Stomach (tissue), 9 donors: ENCODE measurements around the gene TRMU. TPM values are rescaled to one million over a fixed set of nuclear protein-coding genes. Genes with fewer than 3 reads are reported as not detected.

Experiments
- DNase-seq, 2 donors: peaks; one replicate each; pipeline versions ENCODE4 v3.0.0 to v3.0.0-alpha.2; 2013 to 2019
- H3K27ac ChIP-seq, 5 donors: fragments of 200-600 bp in 4 of 5; sonication (generic) in 4 of 5; one replicate each; pipeline ENCODE4 v1.5.1; 2013 to 2019; ENCODE audit warnings: mild to moderate bottlenecking in 1 of 5, moderate library complexity in 1 of 5
- H3K27me3 ChIP-seq, 3 donors: fragments of 200-600 bp; sonication (generic); one replicate each; pipeline ENCODE4 v1.5.1; 2017 to 2019; ENCODE audit warnings: mixed run types in 1 of 3
- H3K36me3 ChIP-seq, 4 donors: fragments of 200-600 bp; sonication (generic); 1 replicate in 3 of 4; 2 replicates in 1 of 4; pipeline ENCODE4 v1.5.1; 2016 to 2019
- H3K4me1 ChIP-seq, 4 donors: fragments of 200-600 bp; sonication (generic); one replicate each; pipeline ENCODE4 v1.5.1; 2016 to 2019
- H3K4me3 ChIP-seq, 4 donors: fragments of 200-600 bp; sonication (generic) in 3 of 4; one replicate each; pipeline ENCODE4 v1.5.1; 2016 to 2019; ENCODE audit warnings: mild to moderate bottlenecking in 1 of 4
- H3K9me3 ChIP-seq, 4 donors: fragments of 200-600 bp; sonication (generic); one replicate each; pipeline ENCODE4 v1.5.1; 2016 to 2019
- EP300 ChIP-seq: sonication (generic); formaldehyde crosslinking; IDR thresholded peaks from one replicate; pipeline ENCODE4 v1.6.1; 2017; ENCODE audit warnings: antibody characterized with exemption
- POLR2A ChIP-seq, 4 donors: fragments of 450-650 bp; IDR thresholded peaks; one replicate each; pipeline ENCODE4 v1.6.1; 2016; ENCODE audit warnings: antibody characterized with exemption in 4 of 4, control low read depth in 2 of 4, mild to moderate bottlenecking in 1 of 4, moderate library complexity in 1 of 4
- POLR2AphosphoS5 ChIP-seq, 3 donors: sonication (generic); formaldehyde crosslinking; IDR thresholded peaks; one replicate each; pipeline ENCODE4 v1.6.1; 2016; ENCODE audit warnings: antibody characterized with exemption in 3 of 3
- WGBS, 5 donors: extraction: QIAGEN DNeasy Blood & Tissue Kit in 3 of 5; methylation state at CpG; one replicate each; pipeline versions ENCODE4 v1.1.5 to v1.1.7; 2013 to 2018; 5-methylcytosine and 5-hydroxymethylcytosine counted together
- intact Hi-C: fragments of 100-400 bp; cut with DNase I; formaldehyde crosslinking; loops from one replicate; pipeline ENCODE4 v1.15.1; 2023; ENCODE audit warnings: low total_unique reads
- polyA plus RNA-seq, 3 donors: library from polyadenylated mRNA; stranded (reverse); fragments of 200-250 nt; gene quantifications; one replicate each; pipeline ENCODE4 v1.2.3, GENCODE V29; 2013
- total RNA-seq, 5 donors: library from RNA; depleted of rRNA; stranded (reverse); fragments of >200 nt; gene quantifications; one replicate each; pipeline versions ENCODE4 v1.1.0 to v1.2.3, GENCODE V29; 2014 to 2016
- TF ChIP-seq, protein P1 (sequence below), 7 experiments: fragments of 450-650 bp in 4 of 7; fragments of 200-600 bp in 3 of 7; sonication (generic) in 3 of 7; IDR thresholded peaks; one replicate each; pipeline ENCODE4 v1.5.1; 2016 to 2019; ENCODE audit warnings: antibody characterized with exemption in 7 of 7, control low read depth in 2 of 7, mild to moderate bottlenecking in 1 of 7
- donor health status: healthy with polysubstance abuse.
- donor health status: Bipolar disorder and iron deficiency.
- donor health status: healthy.

TRMU gene
- total and polyA plus RNA-seq, 8 donors, result 23.8 to 114 (median 57.4) TPM

DNA sequence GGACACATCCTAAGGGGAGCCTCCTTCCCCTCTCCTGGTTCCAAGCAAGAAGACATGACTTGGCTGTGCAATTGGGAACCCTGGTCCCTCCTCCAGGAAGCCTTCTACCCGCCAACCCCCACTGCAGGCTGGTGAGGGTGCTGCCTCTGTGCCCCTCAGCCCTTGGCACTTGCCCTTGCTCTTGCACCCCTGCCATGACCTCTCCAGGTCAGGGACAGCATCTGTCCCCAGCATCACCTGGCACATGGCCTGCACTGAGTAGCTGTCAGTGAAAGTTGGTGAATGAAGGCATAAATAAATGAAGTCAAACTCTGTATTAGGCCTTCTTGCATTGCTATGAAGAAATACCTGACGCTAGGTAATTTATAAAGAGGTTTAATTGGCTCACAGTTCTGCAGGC, 40.7 kb upstream of the TRMU start:
- no peak overlapping the region for H3K27ac ChIP-seq
- H3K4me3 ChIP-seq, result no peak overlapping the region
- intact Hi-C loops, result no loop called here
- H3K27me3 ChIP-seq, result no peaks in the 10 kb centered on the region
- TF ChIP-seq EP300, result no peak
- TF ChIP-seq, protein P1, sequence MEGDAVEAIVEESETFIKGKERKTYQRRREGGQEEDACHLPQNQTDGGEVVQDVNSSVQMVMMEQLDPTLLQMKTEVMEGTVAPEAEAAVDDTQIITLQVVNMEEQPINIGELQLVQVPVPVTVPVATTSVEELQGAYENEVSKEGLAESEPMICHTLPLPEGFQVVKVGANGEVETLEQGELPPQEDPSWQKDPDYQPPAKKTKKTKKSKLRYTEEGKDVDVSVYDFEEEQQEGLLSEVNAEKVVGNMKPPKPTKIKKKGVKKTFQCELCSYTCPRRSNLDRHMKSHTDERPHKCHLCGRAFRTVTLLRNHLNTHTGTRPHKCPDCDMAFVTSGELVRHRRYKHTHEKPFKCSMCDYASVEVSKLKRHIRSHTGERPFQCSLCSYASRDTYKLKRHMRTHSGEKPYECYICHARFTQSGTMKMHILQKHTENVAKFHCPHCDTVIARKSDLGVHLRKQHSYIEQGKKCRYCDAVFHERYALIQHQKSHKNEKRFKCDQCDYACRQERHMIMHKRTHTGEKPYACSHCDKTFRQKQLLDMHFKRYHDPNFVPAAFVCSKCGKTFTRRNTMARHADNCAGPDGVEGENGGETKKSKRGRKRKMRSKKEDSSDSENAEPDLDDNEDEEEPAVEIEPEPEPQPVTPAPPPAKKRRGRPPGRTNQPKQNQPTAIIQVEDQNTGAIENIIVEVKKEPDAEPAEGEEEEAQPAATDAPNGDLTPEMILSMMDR (IDR thresholded peaks at IDR 0.05), result no peak
- TF ChIP-seq POLR2A (IDR thresholded peaks at IDR 0.05), result no peak
- TF ChIP-seq POLR2AphosphoS5 (IDR thresholded peaks at IDR 0.05), result no peak
- H3K9me3 ChIP-seq, result peaks cover 0 to 12% (median 5%) of the 10 kb centered on the region in 4 donors
- H3K36me3 ChIP-seq, result peaks cover 22 to 43% (median 42%) of the 10 kb centered on the region in 4 donors
- WGBS, 5 donors, result 85 to 97% (median 93%) methylated on average over 2 of the region's 2 CpGs
- no peak for DNase-seq
- peaks cover 16 to 26% (median 22%) of the 10 kb centered on the region in 4 donors for H3K4me1 ChIP-seq

DNA sequence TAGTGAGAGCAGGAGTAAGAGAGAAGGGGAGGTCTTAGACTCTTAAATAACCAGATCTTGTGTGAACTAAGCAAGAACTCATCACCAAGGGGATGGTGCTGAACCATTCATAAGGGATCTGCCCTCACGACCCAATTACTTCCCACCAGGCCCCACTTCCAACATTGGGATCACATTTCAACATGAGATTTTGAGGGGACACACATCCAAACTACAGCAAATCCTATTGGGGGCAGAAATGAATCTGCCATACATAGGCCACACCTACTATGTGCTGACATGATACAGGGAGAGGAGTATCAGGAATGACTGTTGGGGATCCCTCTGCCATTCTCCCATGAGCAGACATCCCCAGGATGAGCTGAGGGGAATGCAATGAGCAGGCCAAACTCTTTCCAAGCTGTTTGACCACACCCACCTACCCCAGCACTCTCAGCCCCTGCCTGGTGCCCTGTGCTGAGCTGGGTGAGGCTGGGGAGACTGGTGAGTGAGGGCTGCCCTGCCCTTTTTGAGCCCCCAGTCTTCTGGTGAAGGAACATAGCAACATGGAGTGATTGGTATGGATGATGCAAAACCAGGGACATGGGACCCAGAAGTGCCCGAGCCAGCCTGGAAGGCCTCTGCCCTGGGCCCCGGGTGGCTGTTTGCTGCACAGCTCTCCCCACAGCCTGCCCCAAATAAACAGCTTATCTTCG, 40.1 kb upstream of the TRMU start:
- H3K4me3 ChIP-seq, result peak overlapping the region; percentile 55 to 87 (median 60)

DNA sequence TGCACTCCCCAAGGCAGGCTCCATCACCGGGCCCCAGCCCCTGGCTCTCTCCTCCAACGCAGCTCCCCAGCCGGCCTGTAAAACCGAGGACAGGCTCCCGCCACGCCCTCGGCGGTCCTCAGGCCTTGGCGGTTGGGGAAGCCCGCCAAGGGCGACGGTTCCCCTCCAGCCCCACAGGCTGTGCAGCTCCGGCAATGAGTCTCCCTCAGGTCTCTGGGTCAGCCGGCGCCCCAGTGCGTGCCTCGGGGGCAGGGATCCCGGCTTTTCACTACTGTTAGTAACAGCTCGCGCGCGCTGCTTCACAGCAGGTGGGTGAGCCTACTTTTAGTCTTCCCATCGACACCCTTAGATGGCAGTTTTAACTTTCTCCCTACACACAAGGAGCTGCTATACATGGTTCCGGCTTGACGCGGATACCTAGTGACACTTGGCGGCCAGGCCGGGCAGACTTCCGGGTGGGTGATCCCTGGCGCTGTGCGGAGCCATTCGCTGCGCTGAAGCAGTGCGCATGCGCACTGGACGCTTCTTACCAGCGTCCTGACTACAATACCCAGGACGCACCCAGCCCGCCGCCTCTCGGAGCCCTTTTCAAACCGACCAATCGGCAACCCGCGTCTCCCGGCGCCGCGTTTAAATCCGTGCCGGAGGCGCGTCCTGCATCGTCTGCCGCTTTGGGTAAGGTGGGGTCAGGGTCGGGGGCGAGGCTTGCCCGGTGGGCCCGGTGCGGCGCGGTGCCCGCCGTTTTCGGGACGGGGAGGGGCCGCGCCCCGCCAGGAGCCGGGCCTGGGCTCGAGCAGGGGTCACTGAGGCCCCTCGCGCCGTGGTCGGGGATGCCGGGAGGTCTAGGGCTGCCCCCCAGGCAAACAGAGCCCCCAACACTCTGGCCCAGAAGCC, 39.0 kb upstream of the TRMU start, which contains the start of gene GTSE1:
Gene GTSE1, plus strand, starts transcription at position 614 of the 894 bp plus-strand sequence. CDS start 531 bp downstream, outside the sequence.
- TF ChIP-seq POLR2AphosphoS5 (IDR thresholded peaks at IDR 0.05), result peak; percentile 73 to 93 (median 88)
- TF ChIP-seq, protein P1 (IDR thresholded peaks at IDR 0.05), result peak in 2 of 7 experiments; percentile 20 to 38
- TF ChIP-seq POLR2A (IDR thresholded peaks at IDR 0.05), result no peak
- Histone ChIP-seq H3K27me3 (no peaks in the 10 kb centered on the region), H3K4me3 (peak within 1 kb of the TSS; percentile 55 to 87 (median 60)), H3K36me3 (peaks cover 12 to 26% (median 25%) of the 10 kb centered on the region in 4 donors), H3K4me1 (peaks cover 16 to 26% (median 22%) of the 10 kb centered on the region in 4 donors), H3K9me3 (peaks cover 0 to 8% (median 3%) of the 10 kb centered on the region in 4 donors), H3K27ac (peak within 1 kb of the TSS; percentile 90 to 96 (median 91))
- intact Hi-C loops, result no loop called here
- DNase-seq, result peak; percentile 99
- WGBS, 5 donors, result 0 to 1% (median 0%) methylated on average over 25 to 76 of the region's 76 CpGs

More for the DNA sequence above, 40.1 kb upstream of the TRMU start:
- intact Hi-C loops, result no loop called here
- no peak for DNase-seq
- peak overlapping the region; percentile 90 to 96 (median 91) for H3K27ac ChIP-seq
- no peaks in the 10 kb centered on the region for H3K27me3 ChIP-seq
- H3K9me3 ChIP-seq, result peaks cover 0 to 12% (median 5%) of the 10 kb centered on the region in 4 donors
- H3K4me1 ChIP-seq, result peaks cover 16 to 26% (median 22%) of the 10 kb centered on the region in 4 donors
- H3K36me3 ChIP-seq, result peaks cover 19 to 37% (median 35%) of the 10 kb centered on the region in 4 donors
- WGBS, 5 donors, result 54 to 63% (median 57%) methylated on average over 4 of the region's 4 CpGs
- TF ChIP-seq, protein P1 (IDR thresholded peaks at IDR 0.05), result no peak
- no peak for TF ChIP-seq POLR2AphosphoS5 (IDR thresholded peaks at IDR 0.05)
- no peak for TF ChIP-seq POLR2A (IDR thresholded peaks at IDR 0.05)
- no peak for TF ChIP-seq EP300

DNA sequence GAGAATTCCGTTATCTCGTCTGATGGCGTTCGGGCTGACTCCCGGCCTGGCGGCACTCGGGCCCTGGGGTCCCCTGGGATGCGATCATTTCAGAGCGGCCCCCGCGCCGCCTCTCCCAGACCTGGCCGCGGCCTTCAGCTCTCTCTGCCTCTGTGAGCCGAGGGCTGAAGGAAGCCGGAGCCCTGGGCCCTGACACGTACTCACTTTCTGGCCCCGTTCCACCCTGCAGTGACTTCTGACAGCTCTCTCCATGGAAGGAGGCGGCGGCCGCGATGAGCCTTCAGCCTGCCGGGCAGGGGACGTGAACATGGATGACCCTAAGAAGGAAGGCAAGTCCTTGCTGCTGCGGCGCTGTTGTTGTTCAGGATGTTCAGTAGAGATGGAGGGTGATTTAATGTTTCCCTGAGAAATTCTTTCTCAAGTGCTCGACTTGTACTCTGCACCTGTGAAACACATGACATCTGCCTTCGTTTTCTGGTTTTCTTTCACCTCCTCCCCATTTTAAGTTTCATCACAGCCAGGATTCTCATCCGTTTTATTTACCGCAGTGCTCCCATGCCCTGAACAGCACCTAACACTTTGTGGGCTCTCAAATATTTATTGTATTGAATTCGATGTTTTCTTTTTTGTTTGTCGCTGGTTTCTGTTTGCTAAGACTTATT, 38.2 kb upstream of the TRMU start:
- Histone ChIP-seq H3K36me3 (peaks cover 6 to 18% (median 17%) of the 10 kb centered on the region in 4 donors), H3K27ac (peak overlapping the region in 2 of 5 donors; percentile 91), H3K27me3 (no peaks in the 10 kb centered on the region), H3K9me3 (no peaks in the 10 kb centered on the region), H3K4me3 (peak overlapping the region; percentile 55 to 87 (median 60)), H3K4me1 (peaks cover 16 to 26% (median 22%) of the 10 kb centered on the region in 4 donors)
- 3 to 9% (median 3%) methylated on average over 16 to 32 of the region's 32 CpGs for WGBS, 5 donors
- TF ChIP-seq POLR2A (IDR thresholded peaks at IDR 0.05) (no peak), EP300 (no peak)
- peak in 1 of 2 donors; percentile 53 for DNase-seq
- intact Hi-C loops, result no loop called here
